Activated T-cell treated with anti-CD3 and anti-CD28 coated beads, Interleukin-2, amount 50 U/mL, for 24 hours (primary cell): ENCODE measurements around the gene FMN1.
"Not testable (repeated sequence)": the region's sequence is repeated elsewhere in the genome, so short reads cannot be mapped to it uniquely, and the experiment has no call there.

ENCODE experiments used
- DNase-seq: peaks from one replicate; pipeline ENCODE4 v3.0.0-alpha.2; 2020
- H3K27ac Mint-ChIP-seq: 2 replicates; pipeline ENCODE4 v1.8.0; 2020; ENCODE audit warnings: mild to moderate bottlenecking, mixed read lengths
- H3K27me3 Mint-ChIP-seq: 2 replicates; pipeline ENCODE4 v1.8.0; 2020; ENCODE audit warnings: mixed read lengths
- H3K36me3 Mint-ChIP-seq: 2 replicates; pipeline ENCODE4 v1.8.0; 2020; ENCODE audit warnings: low read depth, mixed read lengths
- H3K4me1 Mint-ChIP-seq: 2 replicates; pipeline ENCODE4 v1.8.0; 2020; ENCODE audit warnings: low read depth, mixed read lengths
- H3K4me3 Mint-ChIP-seq: 2 replicates; pipeline ENCODE4 v1.8.0; 2020; ENCODE audit warnings: mild to moderate bottlenecking, moderate library complexity, mixed read lengths
- H3K9me3 Mint-ChIP-seq: 2 replicates; pipeline ENCODE4 v1.8.0; 2020; ENCODE audit warnings: mixed read lengths

The FMN1 gene

GRCh38 chr15:32856753-32857152 lies 337.8 kb downstream of the FMN1 start:
- Mint-ChIP-seq H3K27ac (no peak overlapping the region), H3K36me3 (no peaks in the 10 kb centered on the region), H3K27me3 (no peaks in the 10 kb centered on the region), H3K4me3 (no peak overlapping the region), H3K4me1 (peaks cover 2% of the 10 kb centered on the region), H3K9me3 (no peaks in the 10 kb centered on the region)
- DNase-seq, result no peak

GRCh38 chr15:32855942-32856341 lies 338.6 kb downstream of the FMN1 start:
- no peaks in the 10 kb centered on the region for H3K9me3 Mint-ChIP-seq
- H3K27me3 Mint-ChIP-seq, result no peaks in the 10 kb centered on the region
- no peak for DNase-seq
- H3K4me3 Mint-ChIP-seq, result no peak overlapping the region
- H3K27ac Mint-ChIP-seq, result no peak overlapping the region
- no peaks in the 10 kb centered on the region for H3K36me3 Mint-ChIP-seq
- H3K4me1 Mint-ChIP-seq, result no peaks in the 10 kb centered on the region

DNA sequence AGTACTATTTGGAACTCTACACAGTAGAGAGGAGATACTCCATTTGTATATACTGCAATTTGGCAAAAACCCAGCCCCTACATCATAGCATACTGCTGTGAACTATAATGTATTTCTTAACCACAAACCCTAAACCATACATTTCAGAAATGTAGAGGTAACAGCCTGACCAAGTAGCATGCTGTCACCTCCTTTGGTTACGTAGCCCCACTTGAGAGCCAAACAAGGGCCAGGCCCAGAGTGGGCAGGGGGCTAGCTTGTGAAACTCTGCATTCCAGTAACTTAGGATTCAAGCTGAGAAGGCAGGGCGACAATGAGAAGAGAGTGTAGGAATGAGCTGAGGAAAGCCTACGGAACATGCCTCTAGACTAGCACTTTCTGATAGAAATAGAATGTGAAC lies 340.9 kb downstream of the FMN1 start:
- H3K4me1 Mint-ChIP-seq, result no peaks in the 10 kb centered on the region
- H3K36me3 Mint-ChIP-seq, result no peaks in the 10 kb centered on the region
- H3K27ac Mint-ChIP-seq, result no peak overlapping the region
- DNase-seq, result no peak
- no peaks in the 10 kb centered on the region for H3K9me3 Mint-ChIP-seq
- H3K4me3 Mint-ChIP-seq, result no peak overlapping the region
- no peaks in the 10 kb centered on the region for H3K27me3 Mint-ChIP-seq

- no peak for DNase-seq
- Mint-ChIP-seq H3K27me3 (no peaks in the 10 kb centered on the region), H3K36me3 (peaks cover 3% of the 10 kb centered on the region), H3K4me1 (no peaks in the 10 kb centered on the region), H3K9me3 (no peaks in the 10 kb centered on the region), H3K4me3 (no peak overlapping the region), H3K27ac (no peak overlapping the region)
Observed at GRCh38 chr15:32852771-32853170, 341.7 kb downstream of the FMN1 start.

DNA sequence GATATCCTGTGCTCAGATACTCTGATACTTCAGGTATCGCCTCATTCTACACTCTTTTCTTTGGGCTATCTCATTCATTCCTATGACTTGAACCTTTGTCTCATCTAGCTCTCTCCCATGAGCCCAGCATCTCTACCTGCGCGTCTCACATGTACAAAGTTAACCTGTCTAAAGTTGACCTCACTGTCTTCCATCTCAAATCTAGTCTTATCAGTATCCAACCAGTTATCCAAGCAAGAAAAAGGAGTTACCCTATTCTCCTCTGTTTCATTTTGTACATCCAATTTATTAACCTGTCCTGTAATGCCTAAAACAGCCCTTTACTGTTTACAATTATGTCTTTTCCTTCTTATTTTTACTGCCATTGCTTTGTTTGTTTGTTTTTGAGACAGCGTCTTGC lies 342.5 kb downstream of the FMN1 start:
- H3K4me3 Mint-ChIP-seq, result no peak overlapping the region
- no peak overlapping the region for H3K27ac Mint-ChIP-seq

GRCh38 chr15:32851572-32851971 lies 342.9 kb downstream of the FMN1 start:
- no peak for DNase-seq
- H3K9me3 Mint-ChIP-seq, result peaks cover 2% of the 10 kb centered on the region
- H3K36me3 Mint-ChIP-seq, result peaks cover 6% of the 10 kb centered on the region
- H3K4me1 Mint-ChIP-seq, result no peaks in the 10 kb centered on the region
- H3K4me3 Mint-ChIP-seq, result no peak overlapping the region
- no peaks in the 10 kb centered on the region for H3K27me3 Mint-ChIP-seq
- H3K27ac Mint-ChIP-seq, result no peak overlapping the region

More for the DNA sequence above, 342.5 kb downstream of the FMN1 start:
- H3K36me3 Mint-ChIP-seq, result peaks cover 6% of the 10 kb centered on the region
- no peak for DNase-seq
- peaks cover 2% of the 10 kb centered on the region for H3K9me3 Mint-ChIP-seq
- no peaks in the 10 kb centered on the region for H3K27me3 Mint-ChIP-seq
- H3K4me1 Mint-ChIP-seq, result no peaks in the 10 kb centered on the region

GRCh38 chr15:32849769-32850668 lies 344.5 kb downstream of the FMN1 start:
- no peaks in the 10 kb centered on the region for H3K27me3 Mint-ChIP-seq
- H3K27ac Mint-ChIP-seq, result no peak overlapping the region
- no peak overlapping the region for H3K4me3 Mint-ChIP-seq
- H3K9me3 Mint-ChIP-seq, result peaks cover 2% of the 10 kb centered on the region
- H3K36me3 Mint-ChIP-seq, result peaks cover 6% of the 10 kb centered on the region
- H3K4me1 Mint-ChIP-seq, result no peaks in the 10 kb centered on the region
- no peak for DNase-seq

DNA sequence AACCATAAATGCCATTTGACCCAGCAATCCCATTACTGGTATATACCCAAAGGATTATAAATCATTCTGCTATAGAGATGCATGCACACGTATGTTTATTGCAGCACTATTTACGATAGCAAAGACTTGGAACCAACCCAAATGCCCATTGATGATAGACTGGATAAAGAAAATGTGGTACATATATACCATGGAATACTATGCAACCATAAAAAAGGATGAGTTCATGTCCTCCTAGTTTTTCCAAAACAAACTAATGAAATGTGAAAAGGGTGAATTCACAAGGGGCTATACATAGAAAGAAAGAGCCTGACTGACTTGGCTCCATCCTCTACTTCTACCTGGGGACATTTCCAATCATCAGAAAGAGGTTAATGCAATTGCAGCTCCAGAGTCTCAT lies 347.8 kb downstream of the FMN1 start:
- not testable (repeated sequence) for H3K36me3 Mint-ChIP-seq, DNase-seq, H3K27me3 Mint-ChIP-seq, H3K27ac Mint-ChIP-seq, H3K4me3 Mint-ChIP-seq, H3K4me1 Mint-ChIP-seq, H3K9me3 Mint-ChIP-seq

- Mint-ChIP-seq H3K9me3 (peaks cover 2% of the 10 kb centered on the region), H3K36me3 (peaks cover 6% of the 10 kb centered on the region), H3K4me1 (no peaks in the 10 kb centered on the region), H3K4me3 (no peak overlapping the region), H3K27ac (no peak overlapping the region), H3K27me3 (no peaks in the 10 kb centered on the region)
- no peak for DNase-seq
Observed at GRCh38 chr15:32844118-32844711, 350.3 kb downstream of the FMN1 start.

DNA sequence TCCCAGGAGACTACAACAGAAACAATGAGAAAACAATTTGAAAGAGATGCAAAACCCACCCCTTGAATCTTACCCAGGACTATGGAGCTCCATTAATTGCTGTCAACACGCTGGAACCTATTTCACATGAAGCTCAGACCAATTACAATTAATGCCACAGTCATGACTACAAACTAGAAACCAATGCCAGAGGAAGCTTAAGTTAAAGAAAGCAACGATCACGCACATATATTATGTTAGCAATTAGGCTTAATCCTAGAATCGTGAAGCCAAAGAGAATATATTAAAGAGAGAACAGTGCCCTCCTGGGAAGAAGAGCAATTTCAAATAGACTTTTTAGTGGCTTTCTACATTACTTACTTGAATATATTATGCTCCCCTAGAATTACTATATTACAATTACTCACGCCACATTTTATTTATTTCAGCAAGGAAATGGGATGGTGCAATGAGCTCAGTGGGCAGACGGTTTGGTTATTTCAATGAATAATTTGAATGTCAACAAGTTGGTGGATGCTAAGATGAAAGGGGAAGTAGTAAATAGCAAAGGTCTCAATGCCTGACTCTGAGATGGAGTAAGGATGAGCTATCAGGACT lies 351.2 kb downstream of the FMN1 start:
- H3K9me3 Mint-ChIP-seq, result peaks cover 2% of the 10 kb centered on the region
- no peak overlapping the region for H3K27ac Mint-ChIP-seq
- H3K4me1 Mint-ChIP-seq, result no peaks in the 10 kb centered on the region
- DNase-seq, result no peak
- no peaks in the 10 kb centered on the region for H3K27me3 Mint-ChIP-seq
- no peak overlapping the region for H3K4me3 Mint-ChIP-seq
- peaks cover 6% of the 10 kb centered on the region for H3K36me3 Mint-ChIP-seq

GRCh38 chr15:32842081-32842480 lies 352.4 kb downstream of the FMN1 start:
- no peak overlapping the region for H3K27ac Mint-ChIP-seq
- no peak for DNase-seq
- H3K4me3 Mint-ChIP-seq, result no peak overlapping the region
- H3K9me3 Mint-ChIP-seq, result peaks cover under 1% of the 10 kb centered on the region
- H3K36me3 Mint-ChIP-seq, result peaks cover under 1% of the 10 kb centered on the region
- no peaks in the 10 kb centered on the region for H3K27me3 Mint-ChIP-seq
- no peaks in the 10 kb centered on the region for H3K4me1 Mint-ChIP-seq

DNA sequence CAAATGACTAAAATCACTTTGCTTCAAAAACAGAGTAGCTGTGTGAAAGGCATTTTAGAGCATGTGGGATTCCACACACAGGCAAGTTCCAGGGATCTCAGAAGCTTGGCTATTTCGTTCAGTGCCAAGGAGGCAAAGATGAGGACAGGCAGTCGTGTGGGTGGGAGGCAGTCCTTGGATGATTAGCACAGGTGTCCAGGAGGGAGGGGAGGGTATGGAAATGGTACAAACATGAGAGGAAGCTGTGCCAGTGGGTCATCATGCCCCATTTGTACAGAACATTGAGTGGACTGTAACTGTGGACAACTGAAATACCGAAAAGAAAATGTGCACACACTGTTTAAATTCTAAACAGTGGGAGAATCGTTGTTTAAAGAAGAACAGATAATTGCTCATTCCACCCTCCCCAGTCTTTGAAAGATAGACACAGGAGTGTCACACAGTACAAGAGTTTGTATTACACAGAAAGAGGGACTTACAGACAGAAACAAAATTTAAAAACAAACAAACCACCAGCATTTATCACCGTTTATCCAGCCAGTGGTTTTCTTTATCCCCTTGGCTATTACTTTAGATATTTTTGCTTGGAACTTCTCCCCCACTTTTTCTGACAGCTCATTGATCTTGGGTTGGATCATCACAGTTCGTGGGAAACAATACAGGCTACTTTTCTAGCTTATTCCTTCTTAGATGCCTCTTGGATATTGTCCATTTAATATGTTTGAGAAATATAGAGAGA lies 353.8 kb downstream of the FMN1 start:
- no peaks in the 10 kb centered on the region for H3K27me3 Mint-ChIP-seq
- no peaks in the 10 kb centered on the region for H3K36me3 Mint-ChIP-seq
- H3K9me3 Mint-ChIP-seq, result no peaks in the 10 kb centered on the region
- no peak overlapping the region for H3K4me3 Mint-ChIP-seq
- no peak for DNase-seq
- H3K4me1 Mint-ChIP-seq, result no peaks in the 10 kb centered on the region
- no peak overlapping the region for H3K27ac Mint-ChIP-seq

DNA sequence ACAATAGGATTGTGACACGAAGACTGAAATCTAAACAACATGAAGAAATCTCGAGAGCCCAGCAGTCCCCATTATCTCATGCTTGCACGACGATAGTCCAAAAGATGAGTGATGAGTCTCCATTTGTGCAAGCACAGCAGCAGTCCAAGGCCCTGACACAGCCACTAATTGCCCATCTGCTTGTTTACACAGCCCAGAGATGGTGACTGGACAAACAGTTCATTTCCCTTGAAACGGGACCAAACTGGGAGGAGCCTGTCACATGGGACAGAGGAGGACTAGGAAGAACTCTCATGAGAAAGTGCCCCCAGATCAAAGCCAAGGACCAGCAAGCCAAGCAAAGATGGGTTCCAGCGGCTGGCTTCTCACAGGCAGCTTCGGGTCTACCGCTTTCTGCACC lies 355.7 kb downstream of the FMN1 start:
- Mint-ChIP-seq H3K4me1 (no peaks in the 10 kb centered on the region), H3K36me3 (no peaks in the 10 kb centered on the region), H3K27me3 (no peaks in the 10 kb centered on the region), H3K9me3 (no peaks in the 10 kb centered on the region), H3K27ac (no peak overlapping the region), H3K4me3 (no peak overlapping the region)
- no peak for DNase-seq

- Mint-ChIP-seq H3K36me3 (no peaks in the 10 kb centered on the region), H3K4me3 (no peak overlapping the region), H3K4me1 (no peaks in the 10 kb centered on the region), H3K9me3 (no peaks in the 10 kb centered on the region), H3K27me3 (no peaks in the 10 kb centered on the region), H3K27ac (no peak overlapping the region)
- DNase-seq, result no peak
Observed at GRCh38 chr15:32838338-32838737, 356.2 kb downstream of the FMN1 start.
